HG03565 (cell line): ENCODE results near the gene SH3RF2.
"Not testable (repeated sequence)": the region's sequence is repeated elsewhere in the genome, so short reads cannot be mapped to it uniquely, and the experiment has no call there.

Experiments
- ATAC-seq: cut with Tn5 transposase; IDR thresholded peaks from one replicate; pipeline ENCODE4 v1.9.1; 2021; ENCODE audit warnings: mild to moderate bottlenecking, moderate library complexity; ENCODE audit not compliant: unreplicated experiment

SH3RF2 gene

DNA sequence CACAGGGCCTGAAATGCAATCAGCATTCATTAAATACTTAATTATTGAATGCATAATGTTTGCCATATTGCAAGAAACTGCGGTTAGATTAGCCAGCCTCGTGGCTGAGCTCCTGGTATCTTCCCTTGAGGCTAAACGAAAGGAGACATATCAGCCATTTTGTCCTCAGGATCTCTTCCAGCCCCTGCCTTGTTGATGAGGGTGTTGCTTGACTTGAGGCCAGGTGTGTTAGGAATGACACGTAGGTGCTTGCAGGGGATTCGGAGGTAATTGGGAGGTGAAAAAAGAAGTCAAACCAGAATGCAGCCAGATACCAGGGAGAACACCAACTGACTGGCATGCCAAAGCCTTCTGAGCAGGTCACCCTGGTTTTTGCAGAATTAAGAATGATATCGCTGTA is 12.5 kb downstream of the SH3RF2 start:
- no peak for ATAC-seq

DNA sequence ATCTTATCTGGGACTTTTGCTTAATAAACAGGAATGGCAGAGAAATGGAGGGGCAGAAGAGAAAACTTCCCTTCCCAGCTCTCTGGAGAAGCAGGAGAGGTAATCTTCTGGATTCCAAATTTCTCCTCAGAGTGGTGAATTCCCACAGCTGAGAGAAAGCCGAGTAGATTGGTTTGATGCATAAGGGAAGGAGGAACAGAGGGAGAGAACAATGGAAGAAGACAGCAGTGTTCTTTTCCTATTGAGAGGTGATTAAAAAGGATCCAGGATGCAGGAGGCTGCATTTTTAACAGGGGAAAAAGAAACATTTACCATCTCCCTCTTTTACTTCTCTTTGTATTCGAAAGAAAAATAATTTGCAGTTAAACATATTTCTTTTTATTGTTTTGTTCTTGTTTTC is 13.1 kb downstream of the SH3RF2 start:
- no peak for ATAC-seq

DNA sequence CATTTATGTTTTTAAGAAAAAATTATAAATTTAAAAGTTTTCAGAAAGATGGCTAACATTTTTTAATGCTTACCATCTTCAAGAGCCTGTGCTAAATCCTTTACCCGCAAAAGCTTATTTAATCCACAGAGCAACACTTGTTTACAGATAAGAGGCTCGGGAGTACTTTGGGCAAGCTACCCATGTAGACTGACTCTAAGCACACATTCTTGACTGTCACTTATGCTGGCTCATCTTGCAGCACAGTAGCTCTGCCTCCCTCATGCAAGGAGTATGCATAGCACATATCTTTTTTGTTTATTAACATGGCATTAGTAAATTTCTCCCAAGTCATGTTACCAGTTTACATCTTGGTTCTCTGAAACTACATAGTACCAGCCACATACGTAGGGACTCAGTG is 14.7 kb downstream of the SH3RF2 start:
- no peak for ATAC-seq

DNA sequence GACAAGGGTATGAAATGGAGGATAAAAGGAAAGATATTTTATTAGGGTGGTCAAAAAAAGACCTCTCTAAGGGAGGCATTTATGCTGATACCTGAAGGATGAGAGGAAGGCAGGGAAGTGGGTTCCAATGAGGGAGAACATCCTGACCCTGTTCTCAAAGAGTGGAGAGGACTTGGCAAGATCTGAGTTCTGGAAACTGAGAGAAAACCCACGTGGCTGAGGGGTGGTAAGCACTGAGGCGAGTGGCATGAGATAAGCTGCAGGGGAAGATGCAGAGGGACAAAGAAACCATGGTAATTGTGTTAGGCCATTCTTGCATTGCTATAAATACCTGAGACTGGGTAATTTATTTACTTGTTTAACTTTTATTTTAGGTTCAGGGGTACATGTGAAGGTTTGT is 16.8 kb downstream of the SH3RF2 start:
- ATAC-seq, result no peak

DNA sequence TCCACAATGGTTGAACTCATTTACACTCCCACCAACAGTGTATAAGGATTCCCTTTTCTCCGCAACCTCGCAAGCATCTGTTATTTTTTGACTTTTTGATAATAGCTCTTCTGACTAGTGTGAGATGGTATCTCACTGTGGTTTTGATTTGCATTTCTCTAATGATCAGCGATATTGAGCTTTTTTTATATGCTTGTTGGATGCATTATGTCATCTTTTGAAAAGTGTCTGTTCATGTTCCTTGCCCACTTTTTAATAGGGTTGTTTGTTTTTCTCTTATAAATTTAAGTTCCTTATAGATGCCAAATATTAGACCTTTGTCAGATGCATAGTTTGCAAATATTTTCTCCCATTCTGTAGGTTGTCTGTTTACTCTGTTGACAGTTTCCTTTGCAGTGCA is 17.8 kb downstream of the SH3RF2 start:
- not testable (repeated sequence) for ATAC-seq

DNA sequence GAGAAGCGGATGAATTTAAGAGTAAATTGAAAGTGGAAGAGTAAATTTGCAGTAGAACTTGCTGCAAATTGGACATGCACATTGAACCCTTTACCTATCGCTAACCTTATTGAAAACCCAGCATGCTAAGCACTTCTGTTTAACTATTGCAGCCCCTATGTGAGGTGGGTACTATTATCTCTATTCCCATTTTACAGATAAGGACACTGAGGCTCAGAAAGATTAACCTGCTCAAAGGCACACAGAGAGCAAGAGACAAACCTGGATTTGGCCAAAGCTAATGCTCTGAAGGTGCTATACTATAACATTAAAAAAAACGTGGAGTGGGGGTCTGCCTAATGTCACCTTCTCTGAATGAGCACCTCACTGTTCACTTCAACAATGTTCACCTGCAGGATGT is 21.0 kb downstream of the SH3RF2 start:
- ATAC-seq, result no peak

DNA sequence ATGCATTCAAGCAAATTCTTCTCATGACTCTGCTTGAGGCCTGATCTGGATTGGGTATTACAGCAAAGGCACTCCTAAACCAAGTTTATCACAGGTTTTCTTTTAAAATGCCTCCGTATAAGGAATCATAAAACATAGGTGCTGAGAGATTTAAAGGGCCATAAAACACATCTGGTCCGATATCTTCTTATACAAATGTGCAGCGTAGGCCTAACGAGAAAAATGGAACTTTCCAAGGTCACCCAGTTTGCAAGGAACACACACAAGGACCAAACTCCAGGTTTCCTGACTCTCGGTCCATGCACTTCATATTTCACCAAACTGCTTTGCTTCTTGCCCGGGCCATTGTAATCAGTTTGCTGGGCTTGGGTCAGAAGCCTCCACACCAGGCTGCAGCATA is 22.1 kb downstream of the SH3RF2 start:
- no peak for ATAC-seq

DNA sequence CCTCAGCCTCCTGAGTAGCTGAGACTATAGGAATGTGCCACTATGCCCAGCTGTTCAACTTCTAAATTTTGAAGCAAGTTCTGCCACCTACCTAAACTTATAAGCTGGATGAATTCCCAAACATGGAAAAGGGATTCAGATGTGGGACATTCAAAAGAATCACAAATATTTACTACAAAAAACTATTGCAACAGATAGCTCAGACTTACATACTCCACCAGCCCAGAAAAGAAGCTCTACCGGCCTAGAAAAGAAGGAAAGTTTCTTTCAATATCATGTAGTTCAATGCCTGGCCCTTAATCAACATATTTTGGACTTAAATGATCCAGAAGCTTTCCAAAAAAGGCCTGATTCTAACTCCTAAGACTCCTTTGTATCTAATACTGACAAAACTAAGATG is 23.8 kb downstream of the SH3RF2 start:
- ATAC-seq, result no peak

DNA sequence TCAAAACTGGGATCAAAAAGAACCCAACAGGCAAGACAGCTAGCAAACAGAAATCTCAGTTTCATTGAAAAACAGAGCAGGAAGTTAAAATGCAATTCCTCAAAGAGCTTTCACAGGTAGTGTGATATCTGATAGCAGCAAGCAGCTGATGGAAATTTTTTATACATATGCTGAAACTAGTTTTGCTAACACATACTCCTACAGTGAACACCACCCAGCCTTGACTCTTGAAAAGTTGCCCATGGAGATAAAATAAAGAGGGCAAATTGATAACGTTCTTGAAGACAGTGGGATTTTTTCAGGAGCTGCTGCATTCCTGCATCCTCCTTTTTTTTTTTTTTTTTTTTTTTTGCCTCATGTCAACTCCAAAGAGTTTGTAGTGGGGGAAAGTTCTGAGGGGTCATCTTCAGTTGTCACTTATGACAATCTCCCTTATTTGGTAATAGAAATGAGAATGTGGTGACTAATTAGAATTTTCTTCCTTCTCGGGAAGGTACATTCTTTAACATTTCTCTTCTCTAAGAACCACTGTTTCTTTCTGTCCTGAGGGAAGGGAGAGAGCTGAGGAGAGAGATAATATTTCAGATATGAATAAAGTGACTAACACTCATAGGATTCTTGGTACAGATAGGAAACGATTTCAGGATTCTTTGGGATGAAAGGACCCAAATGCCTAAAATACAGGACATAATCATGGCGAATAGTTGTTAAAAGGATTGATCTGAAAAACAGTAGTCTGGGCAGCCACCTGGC is 24.6 kb downstream of the SH3RF2 start:
- ATAC-seq, result no peak

DNA sequence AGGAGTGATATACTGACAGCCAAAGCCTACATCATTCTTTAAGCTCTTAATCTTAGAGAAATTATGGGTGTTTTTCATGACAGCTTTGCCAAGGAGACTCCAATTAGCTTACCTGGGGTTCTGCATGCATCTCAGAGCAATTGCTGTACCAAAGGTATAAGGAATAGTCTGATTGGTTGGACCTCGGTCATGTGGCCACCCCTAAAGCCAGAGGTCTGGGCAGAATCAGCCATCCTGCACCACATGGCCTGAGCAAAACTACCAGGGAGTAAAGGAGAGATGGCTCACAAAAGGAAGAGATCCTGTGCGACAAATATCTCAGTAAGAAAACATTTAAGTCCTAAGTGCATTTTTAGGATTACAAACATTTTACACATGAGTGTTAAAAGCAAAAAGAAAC is 25.6 kb downstream of the SH3RF2 start:
- ATAC-seq, result no peak

DNA sequence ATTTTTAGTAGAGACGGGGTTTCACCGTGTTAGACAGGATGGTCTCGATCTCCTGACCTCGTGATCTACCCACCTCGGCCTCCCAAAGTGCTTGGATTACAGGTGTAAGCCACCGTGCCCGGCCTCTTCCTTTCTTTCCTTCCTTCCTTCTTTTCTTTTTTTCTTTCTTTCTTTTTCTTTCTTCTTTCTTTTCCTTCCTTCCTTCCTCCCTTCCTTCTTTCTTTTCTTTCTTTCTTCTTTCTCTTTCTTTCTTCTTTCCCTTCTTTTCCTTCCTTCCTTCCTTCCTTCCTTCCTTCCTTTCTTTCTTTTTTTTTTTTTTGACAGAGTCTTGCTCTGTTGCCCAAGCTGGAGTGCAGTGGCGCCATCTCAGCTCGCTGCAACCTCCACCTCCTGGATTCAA is 27.6 kb downstream of the SH3RF2 start:
- ATAC-seq, result not testable (repeated sequence)

DNA sequence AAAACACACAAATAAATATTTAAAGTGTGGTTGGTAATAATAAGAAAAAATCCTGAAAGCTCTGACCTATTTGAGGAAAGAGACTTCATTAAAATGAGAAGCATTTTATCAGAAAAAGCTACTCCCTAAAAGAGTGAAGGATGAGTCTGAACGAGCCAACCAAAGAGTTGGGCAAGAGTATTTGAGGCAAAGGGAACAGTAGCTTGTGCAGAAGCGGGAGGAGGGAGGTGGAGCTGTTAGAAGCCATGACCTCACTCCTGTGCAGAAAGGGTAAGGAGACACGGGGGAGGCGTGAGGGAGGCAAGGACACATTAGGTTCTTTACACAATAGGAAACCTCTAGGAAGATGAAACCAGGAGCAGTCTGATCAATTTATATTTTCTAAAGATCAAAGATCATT is 29.4 kb downstream of the SH3RF2 start:
- ATAC-seq, result no peak

DNA sequence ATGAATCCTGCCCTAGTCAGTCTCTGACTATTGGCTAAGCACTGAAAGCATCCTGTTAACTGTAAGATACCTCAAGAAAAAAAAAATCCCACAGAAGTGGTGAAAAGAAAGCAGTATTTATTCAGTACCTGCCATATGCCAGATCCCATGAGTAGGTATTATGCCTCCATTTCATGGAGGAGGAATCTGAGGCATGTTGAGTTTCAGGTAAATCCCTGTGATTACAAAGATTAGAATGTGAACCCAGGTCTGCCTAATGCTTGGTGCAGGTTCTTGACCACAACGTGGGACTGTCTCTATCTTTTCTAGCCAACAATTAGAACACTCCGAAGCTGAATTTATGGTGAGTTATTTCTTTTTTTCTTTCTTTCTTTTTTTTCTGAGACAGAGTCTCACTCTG is 30.9 kb downstream of the SH3RF2 start:
- ATAC-seq, result no peak

DNA sequence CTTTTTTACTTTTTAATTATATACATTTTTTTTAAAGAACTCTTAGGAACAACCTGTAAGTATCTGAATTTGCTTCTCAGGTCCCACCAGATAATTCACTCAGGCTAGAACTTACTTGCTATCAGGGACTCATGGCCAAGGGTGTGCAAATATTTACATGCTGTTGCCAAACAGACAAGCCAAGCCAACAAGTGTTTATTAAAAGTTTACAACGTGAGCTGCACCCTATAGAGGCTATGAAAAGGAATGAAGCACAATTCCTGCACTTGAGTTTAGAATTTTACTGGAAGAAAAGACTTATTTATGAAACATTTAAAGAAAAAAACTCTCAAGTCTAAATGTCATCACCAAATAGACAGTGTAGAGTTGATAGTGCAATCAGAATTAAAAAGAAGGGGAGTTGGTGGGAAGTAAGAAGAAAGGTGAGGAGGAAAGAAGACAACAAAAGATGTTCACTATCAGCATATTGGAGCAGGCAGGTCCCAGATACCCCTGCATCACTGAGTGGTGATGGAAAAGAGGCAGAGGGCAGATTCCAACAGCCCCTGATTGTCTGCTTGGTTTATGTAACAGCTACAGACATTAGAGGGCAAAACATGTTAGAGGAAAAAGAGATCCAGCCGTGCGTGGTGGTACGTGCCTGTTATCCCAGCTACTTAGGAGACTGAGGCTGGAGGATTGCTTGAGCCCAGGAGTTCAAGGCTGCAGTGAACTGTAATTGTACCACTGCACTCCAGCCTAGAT is 32.8 kb downstream of the SH3RF2 start:
- ATAC-seq, result no peak

DNA sequence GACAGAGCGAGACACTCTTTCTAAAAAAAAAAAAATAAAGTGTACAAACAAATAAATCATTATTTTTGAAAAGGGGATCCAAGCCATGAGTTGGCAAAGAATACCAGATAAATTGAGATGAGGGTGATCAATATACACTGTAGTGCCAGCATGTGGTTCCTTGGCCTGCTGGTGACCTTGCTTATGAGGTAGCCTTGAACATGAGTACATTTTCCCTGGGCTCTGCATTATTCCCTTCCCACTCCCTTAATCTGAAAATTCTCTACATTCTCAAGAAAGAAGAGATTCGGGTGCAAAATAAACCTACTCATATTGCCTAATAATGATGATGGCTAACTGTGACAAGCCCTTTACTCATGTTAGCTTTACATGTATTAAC is 33.3 kb downstream of the SH3RF2 start:
- no peak for ATAC-seq

DNA sequence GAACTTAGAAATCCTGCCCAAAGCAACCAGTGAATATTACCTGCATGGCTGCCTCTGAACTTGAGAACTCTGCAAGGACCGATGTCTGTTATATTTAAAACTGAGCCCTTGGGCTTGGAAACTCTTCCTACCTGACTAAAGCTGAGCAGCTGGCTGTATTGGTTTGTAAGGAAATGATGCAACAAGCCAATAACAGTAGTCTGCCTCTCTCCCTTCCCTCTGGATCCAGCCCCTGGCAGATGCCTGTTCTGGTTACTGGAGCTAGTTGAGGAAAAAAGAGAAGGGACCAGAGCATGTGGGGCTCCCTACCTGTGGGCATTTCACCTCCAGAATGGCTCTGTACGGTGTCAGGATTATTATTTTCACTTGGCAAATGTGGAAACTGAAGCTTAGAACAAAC is 34.7 kb downstream of the SH3RF2 start:
- ATAC-seq, result no peak

DNA sequence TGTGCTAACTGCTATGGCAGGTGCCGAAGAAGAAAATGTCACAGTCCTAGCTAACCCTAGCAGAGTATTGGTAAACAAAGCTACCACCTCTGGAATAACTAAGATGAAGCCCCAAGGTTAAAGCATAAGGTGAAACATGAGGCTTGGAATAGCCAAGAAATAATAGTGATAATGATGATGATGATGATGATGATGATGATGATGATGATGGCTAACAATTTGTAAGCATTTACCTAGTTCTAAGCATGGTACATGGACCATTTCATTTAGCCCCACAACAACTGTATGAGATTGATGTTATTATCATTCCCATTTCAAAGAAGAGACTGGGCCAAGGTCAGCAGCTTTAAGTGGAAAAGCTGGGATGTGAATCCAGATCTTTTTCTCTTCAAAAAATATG is 35.3 kb downstream of the SH3RF2 start:
- ATAC-seq, result no peak

DNA sequence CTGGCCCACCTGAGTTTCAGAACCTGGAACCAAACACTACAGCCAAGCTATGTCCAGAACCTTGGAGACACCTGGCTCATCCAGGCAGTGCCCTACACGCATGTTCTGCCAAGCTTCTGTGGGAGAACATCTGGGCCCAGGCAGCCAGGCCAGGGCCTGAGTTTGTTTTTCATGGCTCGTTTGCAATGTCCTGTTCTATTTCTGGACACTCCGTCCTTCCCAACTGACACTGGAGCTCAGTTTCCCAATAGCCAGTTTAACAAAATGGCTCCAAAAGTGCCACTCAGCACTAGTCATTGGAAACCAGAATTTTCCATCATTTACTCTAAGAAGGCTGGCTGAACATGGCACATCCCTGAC is 38.6 kb downstream of the SH3RF2 start:
- ATAC-seq, result no peak

DNA sequence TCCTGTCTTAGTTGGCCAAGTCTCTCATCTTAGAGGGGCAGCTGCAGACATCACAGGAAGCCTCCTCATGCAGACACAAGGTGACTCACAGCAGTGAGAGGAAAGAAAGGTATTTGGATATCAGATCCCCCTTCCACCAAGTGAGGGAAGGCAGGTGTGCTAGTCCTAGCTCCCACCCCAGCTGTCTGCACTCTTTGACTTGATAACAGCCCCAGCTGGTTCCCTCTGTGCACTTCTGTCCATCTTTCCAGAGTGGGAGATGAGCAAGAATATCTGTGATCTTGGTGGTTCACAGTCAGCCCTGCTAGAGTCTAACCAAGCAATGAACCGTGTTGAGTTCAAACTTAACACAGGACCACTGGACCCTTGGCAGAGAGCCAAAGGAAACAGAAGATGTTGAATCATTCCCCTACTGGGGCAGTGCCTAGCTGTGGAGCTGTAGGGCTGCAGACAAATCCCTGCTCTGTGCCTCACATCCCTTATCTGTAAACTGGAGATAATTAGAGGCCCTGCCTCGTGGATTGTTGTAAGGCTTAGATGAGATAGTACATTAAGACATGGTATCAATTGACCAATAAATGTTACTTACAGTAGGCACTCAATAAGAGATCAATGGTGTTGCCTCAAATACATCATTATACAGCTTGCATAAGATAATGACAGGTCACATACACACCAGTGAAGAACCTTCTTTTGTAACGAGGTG is 39.1 kb downstream of the SH3RF2 start:
- ATAC-seq, result no peak

DNA sequence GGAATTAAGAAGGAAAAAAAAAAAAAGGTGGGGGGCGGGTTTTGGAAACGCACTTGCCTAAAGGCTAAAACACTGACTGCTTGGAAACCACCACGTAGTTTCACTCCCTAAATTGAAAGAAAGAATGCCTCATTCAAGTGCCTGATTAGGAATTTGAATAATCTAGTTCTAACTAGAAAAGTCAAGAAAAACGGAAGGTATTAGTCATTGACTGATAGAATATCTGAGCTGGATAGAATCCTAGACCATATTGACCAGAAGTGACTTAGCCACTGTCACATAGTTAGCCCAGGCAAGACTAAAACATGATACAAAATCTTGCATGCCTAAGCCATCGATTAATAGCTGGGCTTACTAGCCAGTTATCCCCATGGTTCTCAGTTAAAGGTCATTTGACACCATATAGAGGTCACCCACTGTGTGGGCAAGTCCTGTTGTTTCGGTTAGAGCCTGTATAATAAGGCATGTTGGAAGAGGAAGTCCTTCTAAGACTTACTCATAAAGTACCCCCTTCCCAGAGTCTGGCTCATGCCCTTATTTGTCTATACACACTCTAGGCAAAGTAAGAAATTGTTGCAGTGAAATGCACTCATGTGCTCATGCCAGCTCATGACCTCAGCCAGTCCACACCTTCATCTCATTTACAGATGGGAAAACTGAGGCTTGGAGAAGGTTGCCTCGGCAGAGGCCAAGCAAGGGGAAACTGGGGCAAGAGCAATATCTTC is 40.2 kb downstream of the SH3RF2 start:
- ATAC-seq, result peak; percentile 55

DNA sequence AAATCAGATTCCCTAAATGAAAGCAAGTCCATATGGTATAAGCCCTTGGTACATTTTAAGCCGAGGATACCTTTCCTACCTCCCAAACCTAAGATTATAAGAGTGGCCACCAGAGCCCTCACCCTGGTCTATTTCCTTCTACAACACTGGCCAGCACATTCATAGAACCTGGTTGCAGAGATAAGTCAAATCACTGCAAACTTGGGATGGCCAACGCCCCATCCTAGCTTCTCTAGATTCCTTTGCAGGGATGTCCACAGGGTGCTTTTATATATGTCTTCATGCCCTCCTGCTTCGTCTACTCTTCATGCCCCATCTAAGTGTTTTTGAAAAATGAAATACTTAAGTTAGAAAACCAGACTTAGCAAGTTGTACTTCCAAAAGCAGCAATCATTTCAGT is 41.8 kb downstream of the SH3RF2 start:
- no peak for ATAC-seq
